NCI-H526 treated with DMSO at 0.1 percent for 48 hours (cell line): ENCODE data around the gene SIN3B.

Experiments used
- DNase-seq: peaks from one replicate; lab custom pipeline; 2025; lab: John Stamatoyannopoulos, UW

SIN3B gene

DNA sequence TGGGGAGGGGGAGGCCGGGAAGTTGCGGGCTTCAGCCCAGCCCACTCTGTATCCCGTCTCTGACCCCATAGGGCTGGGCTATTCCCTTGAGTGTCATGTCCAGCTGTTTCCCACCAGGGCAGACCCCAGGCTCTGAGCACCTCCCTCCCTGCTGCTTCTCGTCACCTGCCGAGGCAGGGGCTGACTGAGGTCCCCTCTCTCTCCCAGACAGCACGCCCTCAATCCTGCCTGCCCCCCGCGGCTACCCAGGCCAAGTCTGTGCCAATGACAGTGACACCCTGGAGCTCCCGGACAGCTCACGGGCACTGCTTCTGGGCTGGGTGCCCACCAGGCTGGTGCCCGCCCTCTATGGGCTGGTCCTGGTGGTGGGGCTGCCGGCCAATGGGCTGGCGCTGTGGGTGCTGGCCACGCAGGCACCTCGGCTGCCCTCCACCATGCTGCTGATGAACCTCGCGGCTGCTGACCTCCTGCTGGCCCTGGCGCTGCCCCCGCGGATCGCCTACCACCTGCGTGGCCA lies 60.2 kb downstream of the SIN3B start:
- no peak for DNase-seq

DNA sequence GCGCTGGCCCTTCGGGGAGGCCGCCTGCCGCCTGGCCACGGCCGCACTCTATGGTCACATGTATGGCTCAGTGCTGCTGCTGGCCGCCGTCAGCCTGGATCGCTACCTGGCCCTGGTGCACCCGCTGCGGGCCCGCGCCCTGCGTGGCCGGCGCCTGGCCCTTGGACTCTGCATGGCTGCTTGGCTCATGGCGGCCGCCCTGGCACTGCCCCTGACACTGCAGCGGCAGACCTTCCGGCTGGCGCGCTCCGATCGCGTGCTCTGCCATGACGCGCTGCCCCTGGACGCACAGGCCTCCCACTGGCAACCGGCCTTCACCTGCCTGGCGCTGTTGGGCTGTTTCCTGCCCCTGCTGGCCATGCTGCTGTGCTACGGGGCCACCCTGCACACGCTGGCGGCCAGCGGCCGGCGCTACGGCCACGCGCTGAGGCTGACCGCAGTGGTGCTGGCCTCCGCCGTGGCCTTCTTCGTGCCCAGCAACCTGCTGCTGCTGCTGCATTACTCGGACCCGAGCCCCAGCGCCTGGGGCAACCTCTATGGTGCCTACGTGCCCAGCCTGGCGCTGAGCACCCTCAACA lies 60.8 kb downstream of the SIN3B start:
- DNase-seq, result no peak

DNA sequence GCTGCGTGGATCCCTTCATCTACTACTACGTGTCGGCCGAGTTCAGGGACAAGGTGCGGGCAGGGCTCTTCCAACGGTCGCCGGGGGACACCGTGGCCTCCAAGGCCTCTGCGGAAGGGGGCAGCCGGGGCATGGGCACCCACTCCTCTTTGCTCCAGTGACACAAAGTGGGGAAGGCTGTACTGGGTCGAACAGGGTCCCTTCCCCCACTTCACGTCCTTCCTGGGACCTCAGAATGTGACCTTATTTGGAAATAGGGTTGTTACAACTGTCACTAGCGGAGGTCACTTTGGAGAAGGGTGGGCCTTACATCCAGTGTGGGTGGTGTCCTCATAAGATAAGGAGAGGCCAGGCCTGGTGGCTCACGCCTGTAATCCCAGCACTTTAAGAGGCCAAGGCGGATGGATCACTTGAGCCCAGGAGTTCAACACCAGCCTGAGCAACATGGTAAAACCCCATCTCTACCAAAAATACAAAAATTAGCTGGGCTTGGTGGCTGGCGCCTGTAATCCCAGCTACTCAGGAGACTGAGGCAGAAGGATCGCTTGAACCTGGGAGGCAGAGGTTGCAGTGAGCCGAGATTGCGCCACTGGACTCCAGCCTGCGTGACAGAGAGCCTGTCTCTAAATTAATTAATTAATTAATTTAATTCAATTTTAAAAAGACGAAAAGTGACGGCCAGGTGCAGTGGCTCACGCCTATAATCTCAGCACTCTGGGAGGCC lies 61.4 kb downstream of the SIN3B start:
- DNase-seq, result no peak

DNA sequence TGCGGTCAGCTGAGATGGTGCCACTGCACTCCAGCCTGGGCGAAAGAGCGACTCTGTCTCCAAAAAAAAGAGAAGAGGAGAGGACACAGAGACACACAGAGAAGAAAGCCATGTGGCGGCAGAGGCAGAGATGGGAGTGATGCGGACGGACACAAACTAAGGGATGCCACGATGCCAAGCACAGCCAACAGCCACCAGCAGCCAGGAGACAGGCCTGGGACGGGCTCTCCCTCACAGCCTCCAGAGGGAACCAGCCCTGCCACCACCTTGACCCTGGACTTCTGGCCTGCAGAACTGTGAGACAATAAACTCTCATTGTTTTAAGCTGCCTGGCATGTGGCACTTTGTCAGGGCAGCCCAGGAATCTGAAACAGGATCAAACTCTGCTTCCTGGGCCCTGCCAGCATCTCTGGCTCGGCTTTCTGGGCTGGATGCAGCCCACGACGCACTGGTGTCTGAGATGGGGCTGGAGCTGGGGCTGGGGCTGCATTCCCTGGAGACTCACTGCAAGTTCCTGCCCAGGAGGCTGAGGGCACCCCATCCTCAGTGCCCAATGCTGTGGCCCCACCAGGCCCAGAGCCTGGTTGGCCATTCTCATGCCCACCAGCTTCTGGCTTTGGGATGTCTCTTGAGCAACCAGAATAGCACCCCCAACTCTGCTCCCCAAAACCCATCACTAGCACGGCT lies 62.6 kb downstream of the SIN3B start:
- DNase-seq, result no peak

DNA sequence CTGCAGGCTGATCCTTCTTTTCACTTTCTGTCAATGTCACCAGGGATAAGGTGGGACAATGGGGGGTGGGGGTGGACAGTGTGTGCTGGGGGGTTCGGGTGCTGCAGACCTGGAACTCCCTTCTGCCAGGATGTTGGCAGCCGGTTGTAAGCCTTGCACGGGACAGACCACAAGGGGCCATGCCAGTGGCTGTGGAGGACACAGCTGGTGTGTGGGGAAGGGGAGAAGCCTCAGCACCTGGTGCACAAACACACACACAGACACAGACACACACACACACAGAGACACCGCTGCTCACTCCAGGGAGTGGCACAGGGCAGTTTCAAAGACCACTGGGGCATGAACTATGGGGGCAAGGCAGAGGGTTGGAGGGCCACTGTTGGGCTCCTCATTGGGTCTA lies 63.2 kb downstream of the SIN3B start:
- DNase-seq, result no peak

DNA sequence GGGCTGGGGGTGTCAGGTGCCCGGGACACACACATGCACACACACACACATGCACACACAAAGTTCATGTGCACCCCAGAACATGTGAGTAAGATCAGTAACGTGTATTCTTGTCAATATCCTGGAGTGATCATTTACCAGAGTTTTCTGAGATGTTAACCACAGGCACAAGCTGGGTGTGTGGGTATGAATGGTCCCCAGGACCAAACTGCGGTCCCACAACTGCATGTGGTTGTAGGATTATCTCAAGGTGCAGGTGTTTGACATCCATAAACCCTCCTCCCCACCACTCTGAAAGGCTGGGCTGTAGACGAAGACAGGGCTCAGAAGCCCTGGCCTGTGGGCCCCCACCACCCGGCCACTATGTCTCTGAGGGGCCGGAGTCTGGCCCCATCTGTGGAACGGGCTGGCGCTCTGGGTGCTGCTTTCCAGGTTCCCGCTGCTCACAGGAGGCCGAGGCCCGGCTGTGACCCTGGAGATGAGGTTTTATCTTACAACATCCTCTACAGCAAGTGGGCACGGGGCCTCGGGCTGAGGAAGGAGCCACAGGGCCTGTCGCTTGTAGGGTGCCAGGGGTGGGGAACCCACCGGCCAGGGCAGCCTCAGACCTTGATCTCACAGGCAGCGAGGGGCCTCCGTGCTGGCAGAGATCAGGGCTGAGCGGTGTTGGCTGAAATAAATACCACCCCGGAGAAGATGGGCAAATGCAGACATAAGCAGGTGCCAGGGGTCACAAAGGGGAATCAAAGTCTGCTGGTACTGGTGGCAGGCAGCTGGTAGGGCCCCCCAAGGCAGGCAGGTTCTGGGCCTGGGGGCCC lies 63.9 kb downstream of the SIN3B start:
- no peak for DNase-seq

DNA sequence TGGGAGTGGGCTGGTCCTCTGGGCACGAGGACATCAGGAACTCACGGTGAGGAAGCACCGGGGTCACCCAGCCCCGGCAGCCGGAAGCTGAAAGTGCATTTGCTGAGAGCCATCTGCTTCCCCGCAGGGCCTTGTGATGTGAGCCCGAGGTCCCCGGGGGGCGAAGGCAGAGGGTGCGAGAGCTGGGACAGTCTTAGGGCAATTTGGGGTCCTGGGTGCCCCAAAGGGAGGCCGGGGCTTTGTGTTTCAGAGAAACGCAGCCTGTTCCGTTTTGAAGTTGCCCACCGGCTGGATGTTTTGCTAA lies 64.4 kb downstream of the SIN3B start:
- DNase-seq, result no peak

DNA sequence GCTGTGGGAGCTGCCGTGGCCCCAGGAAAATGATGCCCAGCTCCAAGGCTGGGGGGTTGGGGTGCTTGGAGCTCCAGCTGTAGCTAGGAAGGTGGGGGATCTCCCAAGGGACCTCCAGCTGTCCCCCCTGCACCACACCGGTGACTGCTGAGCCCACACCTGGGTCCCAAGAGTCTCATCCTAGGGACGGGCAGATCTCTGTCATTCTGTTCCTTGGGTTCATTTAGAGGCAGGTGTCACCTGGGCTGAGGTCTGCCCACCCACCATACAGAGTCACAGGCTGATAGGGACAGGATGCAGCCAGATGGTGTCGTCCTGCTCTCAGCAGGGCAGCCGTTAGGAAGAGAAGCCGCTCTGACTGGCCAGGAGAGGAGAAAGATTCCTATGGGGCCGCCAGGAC lies 64.9 kb downstream of the SIN3B start:
- no peak for DNase-seq

DNA sequence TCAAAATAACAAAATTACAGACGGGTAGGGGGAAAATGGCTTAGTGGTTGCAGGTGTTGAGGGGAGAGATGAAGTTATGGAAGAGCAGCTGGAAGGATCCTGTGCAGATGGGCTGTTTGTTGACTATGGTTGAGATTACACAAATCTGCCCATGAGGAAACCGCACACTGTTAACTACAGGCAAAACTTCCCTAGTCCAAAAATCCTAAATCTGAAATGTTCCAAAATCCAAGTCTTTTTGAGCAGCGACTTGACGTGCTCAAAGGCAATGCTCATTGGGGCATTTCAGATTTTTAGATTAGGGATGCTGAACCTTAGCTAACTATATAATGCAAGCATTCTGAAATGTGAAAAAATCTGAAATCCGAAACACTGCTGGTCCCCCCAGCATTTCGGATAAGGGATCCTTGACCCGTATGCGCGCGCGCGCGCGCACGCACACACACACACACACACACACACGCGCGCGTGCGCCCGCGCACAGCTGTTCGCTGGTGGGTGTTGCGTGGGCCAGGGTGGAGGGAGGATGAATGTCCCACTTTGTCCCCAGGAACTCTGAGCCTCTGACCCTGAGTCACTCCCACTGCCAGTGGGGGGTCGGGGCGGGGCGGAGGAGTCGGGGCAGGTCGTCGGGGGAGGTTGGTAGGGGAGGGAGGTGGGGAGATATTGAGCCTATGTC lies 66.4 kb downstream of the SIN3B start:
- no peak for DNase-seq

DNA sequence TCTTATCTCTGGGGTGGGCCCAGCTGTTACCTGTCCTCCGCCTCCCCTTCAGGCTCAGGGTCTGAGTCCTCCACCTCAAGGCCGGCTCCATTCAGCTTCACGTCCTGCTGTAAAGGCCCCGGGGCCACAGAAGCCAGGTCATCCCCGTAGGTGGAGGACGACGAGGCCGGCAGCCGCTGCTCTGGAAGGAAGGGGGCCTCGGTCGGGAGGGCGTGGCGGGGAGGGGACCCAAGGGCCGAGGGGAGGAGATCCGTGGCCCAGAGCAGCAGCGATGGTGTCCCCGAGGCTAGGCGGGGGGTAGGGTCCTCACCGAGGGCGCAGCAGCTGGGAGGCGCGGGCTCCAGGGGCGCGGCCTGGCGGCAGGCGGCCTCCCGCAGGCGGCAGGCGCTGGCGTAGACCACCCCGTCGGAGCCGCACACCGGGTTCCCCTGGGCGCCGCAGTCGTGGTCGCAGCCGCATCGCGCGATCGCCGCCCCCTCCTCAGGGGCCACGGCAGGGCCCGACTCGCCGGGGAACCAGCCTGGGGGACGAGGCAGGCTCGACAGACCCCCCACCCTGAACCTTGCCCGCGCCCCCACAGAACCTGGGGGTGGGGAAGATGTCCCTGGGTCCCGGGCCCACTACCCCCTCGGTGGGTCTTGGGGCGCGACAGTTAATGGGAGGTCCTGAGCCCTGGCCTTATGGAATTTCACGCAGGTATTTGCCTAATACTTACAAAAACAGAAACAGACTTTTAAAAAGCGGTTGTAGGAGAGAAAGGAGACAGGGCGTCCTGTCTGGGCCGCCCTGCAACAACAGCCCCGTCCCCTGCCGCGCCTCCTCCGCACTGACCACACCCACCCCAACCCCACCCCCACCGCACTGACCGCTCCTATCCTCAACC lies 67.2 kb downstream of the SIN3B start:
- DNase-seq, result no peak

DNA sequence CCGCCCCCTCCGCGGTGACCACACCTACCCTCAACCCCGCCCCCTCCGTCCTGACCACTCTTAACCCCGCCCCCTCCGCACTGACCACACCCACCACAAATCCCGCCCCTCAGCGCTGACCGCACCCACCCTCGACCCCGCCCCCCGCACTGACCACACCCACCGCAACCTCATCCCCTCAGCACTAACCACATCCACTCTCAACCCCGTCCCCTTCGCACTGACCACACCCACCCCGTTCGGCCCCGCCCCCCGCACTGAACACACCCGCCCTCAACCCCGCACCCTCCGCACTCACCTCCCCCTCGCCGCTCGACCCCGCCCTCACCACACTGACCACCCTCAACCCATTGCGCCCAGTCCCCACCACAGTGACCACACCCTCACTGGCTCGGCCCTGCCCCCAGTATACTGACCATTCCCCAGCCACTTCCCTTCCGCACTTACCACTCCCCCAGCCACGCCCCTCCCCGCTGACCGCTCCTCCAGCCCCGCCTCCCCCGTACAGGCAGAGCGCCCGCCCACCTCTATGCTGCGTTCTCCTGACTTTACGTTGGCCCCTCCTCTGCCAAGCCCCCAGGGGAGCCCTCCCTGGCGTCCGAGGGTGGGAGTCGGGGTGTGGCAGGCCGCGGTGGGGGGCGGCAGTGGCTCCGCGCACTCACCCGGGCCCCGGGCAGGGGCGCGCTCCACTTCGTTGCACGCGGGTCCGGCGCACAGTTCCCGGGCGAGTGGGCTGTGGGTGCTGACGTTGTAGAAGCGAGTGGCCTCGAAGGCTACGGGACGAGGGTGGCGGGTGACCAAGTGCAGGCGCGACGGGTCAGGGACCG lies 68.0 kb downstream of the SIN3B start:
- DNase-seq, result no peak

DNA sequence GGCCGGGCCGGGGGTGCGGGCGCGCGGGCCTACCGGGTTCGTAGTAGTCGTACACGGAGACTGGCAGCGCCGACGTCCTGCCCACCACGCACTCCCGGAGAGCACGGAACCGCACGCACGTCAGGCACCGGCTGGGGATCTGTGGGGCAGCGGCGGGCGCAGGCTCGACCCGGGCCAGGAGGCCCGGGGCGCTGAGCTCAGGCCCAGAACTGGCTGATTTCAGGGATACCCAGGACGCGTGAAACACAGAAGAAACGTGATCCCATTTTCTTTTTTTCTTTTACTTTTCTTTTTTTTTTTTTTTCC lies 68.6 kb downstream of the SIN3B start:
- DNase-seq, result no peak

DNA sequence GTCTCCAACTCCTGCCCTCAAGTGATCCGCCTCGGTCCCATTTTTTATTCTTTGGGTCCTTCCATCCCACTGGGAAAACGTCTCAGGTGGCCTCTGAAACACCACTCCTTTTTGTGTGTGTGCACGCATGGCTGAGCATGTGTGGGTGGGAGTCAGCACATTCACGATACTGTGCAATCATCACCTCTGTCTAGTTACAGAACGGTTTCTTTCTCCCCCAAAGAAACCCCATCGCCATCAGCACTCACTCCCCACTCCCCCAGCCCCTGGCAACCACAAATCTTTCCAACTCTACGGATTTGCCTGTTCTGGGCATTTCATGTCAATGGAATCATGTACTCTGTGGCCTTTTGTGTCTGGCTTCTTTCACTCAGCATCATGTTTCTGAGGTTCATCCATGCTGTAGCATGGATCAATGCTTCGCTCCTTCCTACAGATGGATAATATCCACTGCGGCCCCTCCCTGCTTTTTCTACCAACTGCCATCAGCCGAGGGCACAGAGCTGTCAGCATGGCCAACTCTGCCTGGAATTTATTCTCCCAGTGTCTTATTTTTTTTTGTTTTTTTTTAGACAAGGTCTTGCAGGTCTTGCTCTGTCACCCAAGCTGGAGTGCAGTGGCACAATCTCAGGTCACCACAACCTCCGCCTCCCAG lies 69.3 kb downstream of the SIN3B start:
- DNase-seq, result no peak

DNA sequence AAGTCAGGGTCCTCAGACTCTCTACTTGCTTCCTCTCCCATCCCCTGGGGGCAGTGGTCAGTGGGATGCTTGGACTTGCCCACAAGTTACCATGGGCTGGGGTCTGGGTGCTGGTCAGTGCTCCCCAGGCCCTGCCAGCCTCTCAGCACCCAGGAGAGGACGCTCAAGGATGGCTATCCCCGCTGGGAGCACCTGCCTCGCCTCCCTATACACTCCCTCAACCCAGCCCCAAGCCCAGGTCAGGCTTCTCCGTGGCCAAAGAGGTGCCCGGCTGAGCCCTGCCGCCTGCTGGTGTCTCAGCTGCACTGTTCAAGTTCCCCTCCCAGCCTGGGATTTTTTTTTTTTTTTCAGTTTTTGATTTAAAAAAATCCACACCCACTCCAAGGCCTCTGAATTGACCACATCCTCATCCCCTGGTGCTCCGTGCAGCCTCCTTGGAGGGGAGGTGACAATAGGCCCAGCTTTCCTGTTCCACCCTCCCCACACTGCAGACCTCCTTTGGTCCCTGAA lies 70.4 kb downstream of the SIN3B start:
- DNase-seq, result no peak

DNA sequence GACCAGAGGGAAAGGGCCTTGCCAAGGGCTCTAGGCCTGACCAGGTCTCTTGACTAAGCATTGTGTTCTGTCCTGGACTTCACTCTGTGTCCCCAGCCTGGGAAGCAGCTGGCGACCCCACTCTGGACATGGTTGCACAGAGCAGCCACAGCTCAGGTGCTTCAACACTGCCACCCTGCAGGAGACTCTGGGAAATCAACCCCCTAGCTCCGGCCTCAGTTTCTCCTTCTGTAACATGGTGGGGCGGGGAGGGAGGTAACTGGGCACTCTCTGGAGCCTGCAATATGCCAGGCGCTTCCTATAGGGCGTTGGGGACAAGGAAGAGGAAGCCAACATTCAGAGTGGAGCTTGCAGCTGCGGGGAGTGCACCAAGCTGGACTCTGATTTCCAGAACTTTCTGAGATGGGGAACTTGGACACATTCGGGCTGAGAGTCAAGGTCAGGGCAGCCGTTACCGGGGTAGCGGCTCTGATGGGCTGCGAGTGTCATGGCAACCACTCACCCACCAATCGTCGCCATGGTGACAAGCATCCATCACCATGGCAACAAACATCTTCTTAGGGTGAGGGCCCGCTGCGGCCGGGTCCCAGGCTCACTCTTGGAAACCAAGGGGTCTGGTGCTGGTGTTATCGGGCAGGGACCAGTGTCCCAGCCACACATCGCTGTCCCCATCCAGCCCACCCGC lies 72.4 kb downstream of the SIN3B start:
- no peak for DNase-seq

DNA sequence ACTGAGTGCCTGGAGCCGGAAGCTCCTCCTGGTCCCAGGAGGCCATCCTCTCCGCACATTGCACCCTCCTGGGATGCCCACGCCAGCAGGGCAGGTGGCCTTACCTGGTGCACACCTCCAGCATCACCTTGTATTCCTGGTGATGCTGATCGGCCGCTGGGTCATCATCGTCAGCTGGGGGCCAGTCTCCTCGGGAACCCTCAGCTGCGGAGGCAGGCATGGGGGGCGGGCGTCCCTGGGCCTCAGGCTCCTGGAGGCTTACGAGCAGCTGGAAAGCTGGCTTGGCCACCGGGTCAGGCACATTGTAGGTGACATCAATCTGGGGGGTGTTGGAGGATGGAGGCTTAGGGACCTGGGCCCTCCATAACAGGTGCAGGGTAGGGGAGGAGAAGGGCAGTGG lies 73.3 kb downstream of the SIN3B start:
- no peak for DNase-seq

DNA sequence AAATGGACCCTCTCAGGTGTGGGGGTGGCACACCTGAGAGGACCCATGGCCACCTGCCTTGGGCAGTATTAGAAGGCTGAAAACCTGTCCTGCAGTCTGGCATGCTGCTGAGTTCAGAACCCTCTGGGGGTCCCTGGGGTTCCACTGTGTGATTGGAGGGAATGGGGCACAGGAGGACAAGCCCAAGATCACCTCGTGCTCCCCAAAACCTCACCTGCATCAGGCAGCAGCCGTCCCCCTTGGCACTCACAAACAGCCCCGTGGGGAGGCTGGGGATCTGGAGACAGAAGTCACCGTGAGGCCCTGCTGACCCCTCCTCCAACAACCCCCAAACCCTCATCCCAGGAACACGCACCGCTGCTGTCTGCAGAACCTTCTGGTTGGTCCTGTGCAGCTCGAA lies 74.1 kb downstream of the SIN3B start:
- no peak for DNase-seq

DNA sequence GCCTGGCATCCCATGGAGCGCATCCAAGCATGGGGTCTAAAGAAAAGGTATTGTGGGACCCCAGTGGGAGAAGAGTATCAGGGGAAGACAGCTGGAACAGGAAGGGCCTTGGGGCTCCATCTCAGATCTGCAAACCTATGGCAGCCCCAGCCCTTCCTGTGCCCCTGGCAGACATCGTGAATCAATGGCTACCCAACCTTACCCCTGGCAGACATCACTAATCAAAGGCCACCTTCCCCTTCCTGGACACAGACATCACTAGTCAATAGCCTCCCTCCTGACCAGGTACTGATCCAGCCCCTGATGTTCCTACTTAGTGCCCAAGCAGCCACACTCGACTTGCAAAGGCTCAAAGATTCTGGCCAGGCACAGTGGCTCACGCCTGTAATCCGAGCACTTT lies 75.4 kb downstream of the SIN3B start:
- no peak for DNase-seq

DNA sequence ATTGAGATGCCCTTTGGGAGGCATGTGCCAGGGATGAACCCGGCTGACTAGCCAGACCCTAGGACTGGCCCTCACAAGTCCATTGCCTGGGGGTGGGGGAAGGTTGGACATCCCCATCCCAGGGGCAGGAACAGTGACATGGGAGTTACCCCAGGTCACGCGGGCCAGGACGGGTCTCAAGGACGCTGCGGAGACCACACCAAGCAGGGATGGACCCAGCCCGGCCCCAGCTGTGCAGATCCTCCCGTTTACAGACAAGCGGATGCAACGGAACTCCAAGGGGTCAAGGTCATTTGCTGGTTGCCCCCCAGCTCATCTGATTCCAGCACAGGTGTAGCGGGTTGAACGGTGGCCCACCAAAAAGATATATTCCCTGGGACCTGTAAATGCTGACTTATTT lies 79.6 kb downstream of the SIN3B start:
- no peak for DNase-seq
